HL-60 (cell line): ENCODE results near the gene FAM174C.

Experiments used
- DNase-seq, 2 experiments: peaks; one replicate each; pipeline ENCODE4 v3.0.0-alpha.2; 2010 to 2020; ENCODE audit warnings: low read depth in 1 of 2, low spot score in 1 of 2
- H3K27ac ChIP-seq: fragments of 250-450 bp; sonication (Bioruptor Pico); replicated peaks from 2 replicates; pipeline ENCODE4 v1.5.1; 2020; ENCODE audit warnings: mild to moderate bottlenecking, moderate library complexity
- H3K27me3 ChIP-seq: fragments of 250-450 bp; sonication (Bioruptor Pico); 2 replicates; pipeline ENCODE4 v1.5.1; 2021; ENCODE audit warnings: mild to moderate bottlenecking, moderate library complexity; ENCODE audit not compliant: insufficient read depth, poor library complexity, severe bottlenecking
- H3K4me3 ChIP-seq: replicated peaks from 2 replicates; pipeline ENCODE4 v1.5.1; 2011; ENCODE audit warnings: mild to moderate bottlenecking, control low read depth, low read length; ENCODE audit not compliant: insufficient read depth
- CTCF ChIP-seq: IDR thresholded peaks from one replicate; pipeline ENCODE4 v1.5.1; 2011; ENCODE audit warnings: low read length, control low read depth, inconsistent platforms; ENCODE audit not compliant: insufficient read depth
- GABPA ChIP-seq: IDR thresholded peaks from 2 replicates; pipeline ENCODE4 v1.6.1; 2012; ENCODE audit warnings: low read depth
- POLR2AphosphoS5 ChIP-seq: IDR thresholded peaks from 2 replicates; pipeline ENCODE4 v1.6.1; 2012; ENCODE audit warnings: low read depth
- REST ChIP-seq: IDR thresholded peaks from 2 replicates; pipeline ENCODE4 v1.6.1; 2012; ENCODE audit warnings: low read depth; ENCODE audit not compliant: insufficient replicate concordance
- SPI1 ChIP-seq: IDR thresholded peaks from 2 replicates; pipeline ENCODE4 v1.6.1; 2012; ENCODE audit warnings: low read depth, mild to moderate bottlenecking, borderline replicate concordance

Gene FAM174C

GRCh38 chr19:1239796-1240737 is 35.3 kb upstream of the FAM174C start:
- Histone ChIP-seq H3K27me3 (peaks cover 21% of the 10 kb centered on the region), H3K27ac (no peak overlapping the region), H3K4me3 (peak overlapping the region; percentile 29)
- peak; percentile 80 to 84 for DNase-seq
- TF ChIP-seq CTCF (peak; percentile 66), POLR2AphosphoS5 (no peak), REST (no peak), GABPA (no peak), SPI1 (no peak)

- no peak for DNase-seq
- Histone ChIP-seq H3K4me3 (no peak overlapping the region; the same call in 1 of the 2 replicates), H3K27me3 (peaks cover 15% of the 10 kb centered on the region), H3K27ac (no peak overlapping the region)
- no peak for TF ChIP-seq REST
- TF ChIP-seq GABPA: no peak
- no peak for TF ChIP-seq SPI1
- no peak for TF ChIP-seq CTCF
- no peak for TF ChIP-seq POLR2AphosphoS5
These were observed 34.4 kb upstream of the FAM174C start for GRCh38 chr19:1240925-1241324.

- TF ChIP-seq REST: no peak
- peak; percentile 42; the same call in 1 of the 2 replicates for TF ChIP-seq POLR2AphosphoS5
- H3K27me3 ChIP-seq: peaks cover 9% of the 10 kb centered on the region
- DNase-seq: peak; percentile 89 to 95
- H3K4me3 ChIP-seq: peak within 1 kb of the TSS; percentile 86
- H3K27ac ChIP-seq: peak within 1 kb of the TSS; percentile 61
These were observed 33.8 kb upstream of the FAM174C start, which contains the start of gene ATP5F1D for GRCh38 chr19:1241417-1242095. ATP5F1D (plus strand) TSS chr19:1241751; CDS start chr19:1241851, 100 bp downstream.
